MM.1S (cell line): Measurements from ENCODE around the gene USB1.

Experiments used
- DNase-seq: peaks from one replicate; pipeline ENCODE4 v3.0.0-alpha.2; 2015
- H2AFZ ChIP-seq: fragments of 300-600 bp; sonication (generic); 2 replicates; pipeline ENCODE4 v1.6.0; 2016; ENCODE audit warnings: antibody characterized with exemption, low read length
- H3F3A ChIP-seq: fragments of 300-600 bp; sonication (generic); 2 replicates; pipeline ENCODE4 v1.6.1; 2016; ENCODE audit warnings: mild to moderate bottlenecking, antibody characterized with exemption, low read length, moderate library complexity, mixed read lengths; ENCODE audit not compliant: insufficient read depth
- H3K27ac ChIP-seq: fragments of 300-600 bp; sonication (generic); 2 replicates; pipeline ENCODE4 v1.5.1; 2016; ENCODE audit warnings: mild to moderate bottlenecking, low read length
- H3K27me3 ChIP-seq: fragments of 300-600 bp; sonication (generic); replicated peaks from 2 replicates; pipeline ENCODE4 v1.6.0; 2016; ENCODE audit warnings: low read length; ENCODE audit not compliant: insufficient read depth
- H3K36me3 ChIP-seq: fragments of 300-600 bp; sonication (generic); replicated peaks from 2 replicates; pipeline ENCODE4 v1.6.1; 2016; ENCODE audit warnings: mild to moderate bottlenecking, low read length, mixed read lengths; ENCODE audit not compliant: insufficient read depth
- H3K4me1 ChIP-seq: fragments of 300-600 bp; sonication (generic); 2 replicates; pipeline ENCODE4 v1.6.1; 2016; ENCODE audit warnings: low read length, mixed read lengths
- H3K4me2 ChIP-seq: fragments of 300-600 bp; sonication (generic); 2 replicates; pipeline ENCODE4 v1.6.0; 2016; ENCODE audit warnings: low read depth, low read length
- H3K4me3 ChIP-seq: fragments of 300-600 bp; sonication (generic); 2 replicates; pipeline ENCODE4 v1.5.1; 2016; ENCODE audit warnings: low read length, mixed read lengths
- H3K79me2 ChIP-seq: fragments of 300-600 bp; sonication (generic); 2 replicates; pipeline ENCODE4 v1.6.1; 2016; ENCODE audit warnings: mixed run types, low read length, mixed read lengths
- H3K9ac ChIP-seq: fragments of 300-600 bp; sonication (generic); 2 replicates; pipeline ENCODE4 v1.6.1; 2016; ENCODE audit warnings: low read length, mixed read lengths
- H3K9me2 ChIP-seq: fragments of 300-600 bp; sonication (generic); replicated peaks from 2 replicates; pipeline ENCODE4 v1.6.1; 2016; ENCODE audit warnings: mild to moderate bottlenecking, low read length, mixed read lengths; ENCODE audit not compliant: insufficient read depth
- H3K9me3 ChIP-seq: fragments of 300-600 bp; sonication (generic); replicated peaks from 2 replicates; pipeline ENCODE4 v1.6.1; 2016; ENCODE audit warnings: mild to moderate bottlenecking, low read length, mixed read lengths; ENCODE audit not compliant: insufficient read depth
- H4K20me1 ChIP-seq: fragments of 300-600 bp; sonication (generic); 2 replicates; pipeline ENCODE4 v1.6.1; 2016; ENCODE audit warnings: mild to moderate bottlenecking, low read length, moderate library complexity, mixed read lengths; ENCODE audit not compliant: insufficient read depth
- CTCF ChIP-seq: fragments of 300-600 bp; sonication (generic); IDR thresholded peaks from 2 replicates; pipeline ENCODE4 v1.5.1; 2016; ENCODE audit warnings: antibody characterized with exemption, low read length, mixed read lengths
- EZH2 ChIP-seq: fragments of 300-600 bp; sonication (generic); optimal IDR thresholded peaks from 2 replicates; pipeline ENCODE3; 2017; ENCODE audit warnings: low read depth, mild to moderate bottlenecking, antibody characterized with exemption, low read length, mixed read lengths
- EZH2phosphoT487 ChIP-seq: fragments of 300-600 bp; sonication (generic); IDR thresholded peaks from 2 replicates; pipeline ENCODE4 v1.6.1; 2018; ENCODE audit warnings: antibody characterized with exemption, low read length

USB1 gene

GRCh38 chr16:57970319-57970718, 30.9 kb upstream of the USB1 start:
- H4K20me1 ChIP-seq, result no peaks in the 10 kb centered on the region
- no peak for TF ChIP-seq EZH2phosphoT487
- TF ChIP-seq CTCF, result no peak
- no peak for TF ChIP-seq EZH2
- no peak overlapping the region for H3K4me3 ChIP-seq
- no peaks in the 10 kb centered on the region for H3K79me2 ChIP-seq
- no peak overlapping the region for H3K9ac ChIP-seq
- H3K9me3 ChIP-seq, result no peaks in the 10 kb centered on the region
- H3K4me1 ChIP-seq, result no peaks in the 10 kb centered on the region
- no peaks in the 10 kb centered on the region for H3K36me3 ChIP-seq
- H3K9me2 ChIP-seq, result no peaks in the 10 kb centered on the region
- no peak for DNase-seq
- no peak overlapping the region for H2AFZ ChIP-seq
- H3K27me3 ChIP-seq, result no peaks in the 10 kb centered on the region
- H3F3A ChIP-seq, result no peaks in the 10 kb centered on the region
- H3K4me2 ChIP-seq, result no peak overlapping the region
- H3K27ac ChIP-seq, result no peak overlapping the region

- Histone ChIP-seq H3F3A (no peaks in the 10 kb centered on the region), H2AFZ (no peak within 1 kb of the TSS), H3K4me2 (no peak within 1 kb of the TSS), H3K4me1 (no peaks in the 10 kb centered on the region), H3K9me3 (no peaks in the 10 kb centered on the region), H4K20me1 (no peaks in the 10 kb centered on the region), H3K27ac (no peak within 1 kb of the TSS), H3K27me3 (no peaks in the 10 kb centered on the region), H3K4me3 (no peak within 1 kb of the TSS), H3K9me2 (no peaks in the 10 kb centered on the region), H3K79me2 (no peaks in the 10 kb centered on the region), H3K9ac (no peak within 1 kb of the TSS), H3K36me3 (no peaks in the 10 kb centered on the region)
- DNase-seq, result no peak
- TF ChIP-seq EZH2, result no peak
- TF ChIP-seq CTCF, result no peak
Observed at GRCh38 chr16:57970970-57971369, 30.2 kb upstream of the USB1 start, which contains the start of gene CNGB1. CNGB1 (minus strand) TSS chr16:57971128; CDS start chr16:57967286, 3,842 bp downstream.

GRCh38 chr16:57971848-57972247, 29.4 kb upstream of the USB1 start:
- no peaks in the 10 kb centered on the region for H3K79me2 ChIP-seq
- no peak overlapping the region for H3K9ac ChIP-seq
- no peak overlapping the region for H2AFZ ChIP-seq
- no peaks in the 10 kb centered on the region for H3F3A ChIP-seq
- no peak for DNase-seq
- no peak overlapping the region for H3K27ac ChIP-seq
- TF ChIP-seq EZH2phosphoT487, result no peak
- TF ChIP-seq EZH2, result no peak
- TF ChIP-seq CTCF, result no peak
- H3K4me2 ChIP-seq, result no peak overlapping the region
- H3K36me3 ChIP-seq, result no peaks in the 10 kb centered on the region
- H3K9me3 ChIP-seq, result no peaks in the 10 kb centered on the region
- no peaks in the 10 kb centered on the region for H3K27me3 ChIP-seq
- H3K4me3 ChIP-seq, result no peak overlapping the region
- no peaks in the 10 kb centered on the region for H3K4me1 ChIP-seq
- no peaks in the 10 kb centered on the region for H4K20me1 ChIP-seq
- no peaks in the 10 kb centered on the region for H3K9me2 ChIP-seq
